ENCODE measurements around the gene STAT5A.

- no peak for TF ChIP-seq MAX (IDR thresholded peaks at IDR 0.05; ENCODE audit: low read depth, low read length)
- TF ChIP-seq, protein P1, sequence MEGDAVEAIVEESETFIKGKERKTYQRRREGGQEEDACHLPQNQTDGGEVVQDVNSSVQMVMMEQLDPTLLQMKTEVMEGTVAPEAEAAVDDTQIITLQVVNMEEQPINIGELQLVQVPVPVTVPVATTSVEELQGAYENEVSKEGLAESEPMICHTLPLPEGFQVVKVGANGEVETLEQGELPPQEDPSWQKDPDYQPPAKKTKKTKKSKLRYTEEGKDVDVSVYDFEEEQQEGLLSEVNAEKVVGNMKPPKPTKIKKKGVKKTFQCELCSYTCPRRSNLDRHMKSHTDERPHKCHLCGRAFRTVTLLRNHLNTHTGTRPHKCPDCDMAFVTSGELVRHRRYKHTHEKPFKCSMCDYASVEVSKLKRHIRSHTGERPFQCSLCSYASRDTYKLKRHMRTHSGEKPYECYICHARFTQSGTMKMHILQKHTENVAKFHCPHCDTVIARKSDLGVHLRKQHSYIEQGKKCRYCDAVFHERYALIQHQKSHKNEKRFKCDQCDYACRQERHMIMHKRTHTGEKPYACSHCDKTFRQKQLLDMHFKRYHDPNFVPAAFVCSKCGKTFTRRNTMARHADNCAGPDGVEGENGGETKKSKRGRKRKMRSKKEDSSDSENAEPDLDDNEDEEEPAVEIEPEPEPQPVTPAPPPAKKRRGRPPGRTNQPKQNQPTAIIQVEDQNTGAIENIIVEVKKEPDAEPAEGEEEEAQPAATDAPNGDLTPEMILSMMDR (IDR thresholded peaks at IDR 0.05; ENCODE audit: low read depth, low read length): no peak
Measured at GRCh38 chr17:42243493-42243982, 44.8 kb upstream of the STAT5A start.

Measured in NB4 (cell line).